RWPE2 (cell line): ENCODE data around the gene GMEB2.

Experiments used
- ATAC-seq: fragments of 200-7000 bp; cut with Tn5 transposase; 3 replicates; pipeline ENCODE4 v1.9.1; 2021; ENCODE audit warnings: low read depth
- DNase-seq: peaks from one replicate; pipeline ENCODE4 v3.0.0-alpha.2; 2020; ENCODE audit warnings: low spot score
- H3K27ac ChIP-seq: fragments of 450-650 bp; 2 replicates; pipeline ENCODE4 v1.5.1; 2017; ENCODE audit warnings: mild to moderate bottlenecking; ENCODE audit not compliant: poor library complexity, severe bottlenecking
- H3K27me3 ChIP-seq: fragments of 250-450 bp; sonication (Bioruptor Pico); 2 replicates; pipeline ENCODE4 v1.5.1; 2021; ENCODE audit warnings: mild to moderate bottlenecking, moderate library complexity; ENCODE audit not compliant: insufficient read depth, poor library complexity, severe bottlenecking
- H3K36me3 ChIP-seq: fragments of 250-450 bp; sonication (Bioruptor Pico); 2 replicates; pipeline ENCODE4 v1.5.1; 2020; ENCODE audit warnings: low read depth, mild to moderate bottlenecking, moderate library complexity
- H3K4me1 ChIP-seq: fragments of 250-450 bp; sonication (Bioruptor Pico); 2 replicates; pipeline ENCODE4 v1.5.1; 2021; ENCODE audit warnings: mild to moderate bottlenecking, moderate library complexity; ENCODE audit not compliant: insufficient read depth, poor library complexity, severe bottlenecking
- H3K4me3 ChIP-seq: fragments of 250-450 bp; sonication (Bioruptor Pico); 2 replicates; pipeline ENCODE4 v1.5.1; 2021; ENCODE audit warnings: mild to moderate bottlenecking, moderate library complexity; ENCODE audit not compliant: severe bottlenecking
- H3K9me3 ChIP-seq: fragments of 250-450 bp; sonication (Bioruptor Pico); 2 replicates; pipeline ENCODE4 v1.5.1; 2021; ENCODE audit warnings: mild to moderate bottlenecking, moderate library complexity; ENCODE audit not compliant: severe bottlenecking
- CTCF ChIP-seq: fragments of 450-650 bp; IDR thresholded peaks from one replicate; pipeline ENCODE4 v1.5.1; 2017; ENCODE audit warnings: mild to moderate bottlenecking, moderate library complexity; ENCODE audit not compliant: poor library complexity, severe bottlenecking

GMEB2 gene

DNA sequence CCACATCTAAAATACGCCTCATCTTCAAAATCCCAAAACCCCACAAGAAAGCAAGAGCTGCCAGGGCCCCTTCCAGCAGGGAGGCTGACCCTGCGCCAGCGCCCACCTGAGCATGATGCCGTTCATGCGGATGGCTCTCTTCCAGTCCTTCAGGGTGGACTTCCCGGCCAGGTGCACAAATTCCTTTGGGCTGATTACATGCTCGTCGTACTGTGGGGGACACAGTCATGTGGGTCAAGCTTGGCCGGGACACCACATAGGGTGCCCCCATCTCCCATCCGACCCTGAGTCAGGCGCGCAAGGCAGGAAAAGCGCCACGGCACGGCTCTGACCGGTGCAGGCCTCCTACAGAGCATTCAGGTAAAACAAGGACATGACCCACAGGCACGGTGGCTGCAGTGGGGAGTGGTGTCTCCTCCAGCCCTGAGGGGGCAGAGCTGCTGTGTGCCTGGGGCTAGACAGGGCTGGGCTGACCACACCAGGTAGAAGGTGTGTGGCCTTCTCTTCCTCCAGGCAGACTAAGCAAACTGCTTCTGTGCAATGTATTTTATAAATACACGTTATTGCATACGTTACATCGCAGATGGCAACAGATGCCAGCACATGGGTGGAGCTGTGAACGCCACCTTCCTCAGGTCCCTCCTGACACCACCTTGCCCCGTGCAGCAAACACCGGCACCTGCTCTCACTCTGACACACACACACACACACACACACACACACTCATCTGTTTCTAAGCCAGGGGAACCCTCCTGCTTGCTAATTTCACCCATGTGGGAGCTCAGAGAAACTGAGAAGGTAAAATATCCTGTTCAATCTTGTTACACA, 29.0 kb downstream of the GMEB2 start:
- Histone ChIP-seq H3K27me3 (no peaks in the 10 kb centered on the region), H3K4me3 (no peak overlapping the region), H3K9me3 (no peaks in the 10 kb centered on the region), H3K36me3 (peaks cover 42% of the 10 kb centered on the region), H3K4me1 (no peaks in the 10 kb centered on the region), H3K27ac (no peak overlapping the region)
- no peak for TF ChIP-seq CTCF
- peak; percentile 81 for DNase-seq
- no peak for ATAC-seq

GRCh38 chr20:63596423-63596822, 30.5 kb downstream of the GMEB2 start:
- Histone ChIP-seq H3K27ac (no peak overlapping the region), H3K9me3 (no peaks in the 10 kb centered on the region), H3K27me3 (no peaks in the 10 kb centered on the region), H3K4me1 (no peaks in the 10 kb centered on the region), H3K4me3 (no peak overlapping the region), H3K36me3 (peaks cover 38% of the 10 kb centered on the region)
- no peak for ATAC-seq
- peak; percentile 77 for DNase-seq
- TF ChIP-seq CTCF, result no peak

GRCh38 chr20:63595416-63596127, 31.3 kb downstream of the GMEB2 start:
- no peak for TF ChIP-seq CTCF
- peak; percentile 85 for DNase-seq
- H3K4me3 ChIP-seq, result no peak overlapping the region
- no peaks in the 10 kb centered on the region for H3K27me3 ChIP-seq
- H3K36me3 ChIP-seq, result peaks cover 34% of the 10 kb centered on the region
- no peaks in the 10 kb centered on the region for H3K4me1 ChIP-seq
- H3K9me3 ChIP-seq, result no peaks in the 10 kb centered on the region
- H3K27ac ChIP-seq, result no peak overlapping the region
- no peak for ATAC-seq

DNA sequence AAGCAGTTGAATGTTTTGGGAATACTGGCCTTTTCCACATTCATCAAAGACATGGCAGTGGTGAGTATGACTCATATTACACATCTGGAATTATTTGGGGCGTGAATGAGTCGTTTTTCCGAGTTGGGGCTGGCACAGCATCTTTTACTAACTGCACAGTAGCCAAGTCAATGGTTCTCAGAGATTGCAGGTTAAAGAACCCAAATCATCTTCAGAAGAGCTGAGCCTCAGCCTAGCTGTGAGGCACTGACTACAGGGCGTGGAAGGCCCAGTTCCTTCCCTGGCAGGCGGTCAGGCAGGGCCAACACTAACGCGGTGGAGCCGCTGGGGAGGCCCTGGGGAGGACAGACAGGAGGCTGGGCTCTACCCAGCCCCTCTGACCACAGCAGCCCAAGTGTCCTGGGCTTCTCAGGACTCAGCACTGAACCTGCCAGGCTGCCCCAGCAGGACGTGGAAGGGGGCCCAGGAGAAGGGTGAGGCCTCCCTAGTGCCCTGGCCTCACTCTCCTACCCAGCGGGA, 32.8 kb downstream of the GMEB2 start:
- Histone ChIP-seq H3K27ac (no peak overlapping the region), H3K36me3 (peaks cover 30% of the 10 kb centered on the region), H3K4me3 (no peak overlapping the region), H3K9me3 (no peaks in the 10 kb centered on the region), H3K27me3 (no peaks in the 10 kb centered on the region), H3K4me1 (no peaks in the 10 kb centered on the region)
- DNase-seq (peak; percentile 80), ATAC-seq (no peak)
- no peak for TF ChIP-seq CTCF

DNA sequence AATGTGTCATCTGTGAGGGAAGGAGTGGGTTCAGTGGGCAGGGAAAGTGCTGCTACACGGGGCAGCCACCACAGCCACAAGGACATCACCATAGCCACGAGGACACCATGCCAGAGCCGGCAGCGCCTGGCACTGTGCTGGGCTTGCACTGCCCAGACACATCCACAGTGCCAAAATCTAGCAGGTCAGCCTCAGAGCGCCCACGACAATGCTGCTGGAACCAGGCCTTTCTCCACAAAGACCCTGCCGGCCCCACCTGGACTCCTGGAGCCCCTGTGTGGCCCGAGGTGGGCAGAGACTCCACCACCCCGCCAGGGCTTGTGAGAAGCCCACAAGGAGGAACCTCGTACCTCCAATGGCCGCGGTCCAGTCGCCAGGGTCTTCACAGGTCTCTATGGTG, 34.2 kb downstream of the GMEB2 start:
- Histone ChIP-seq H3K9me3 (no peaks in the 10 kb centered on the region), H3K27me3 (no peaks in the 10 kb centered on the region), H3K36me3 (peaks cover 20% of the 10 kb centered on the region), H3K27ac (no peak overlapping the region), H3K4me1 (no peaks in the 10 kb centered on the region), H3K4me3 (no peak overlapping the region)
- peak; percentile 90 for DNase-seq
- no peak for ATAC-seq
- no peak for TF ChIP-seq CTCF
